HG03108 (cell line): ENCODE measurements around the gene FLNB.

Experiments
- ATAC-seq: cut with Tn5 transposase; IDR thresholded peaks from one replicate; pipeline ENCODE4 v1.9.1; 2021; ENCODE audit warnings: moderate library complexity; ENCODE audit not compliant: unreplicated experiment

FLNB gene

DNA sequence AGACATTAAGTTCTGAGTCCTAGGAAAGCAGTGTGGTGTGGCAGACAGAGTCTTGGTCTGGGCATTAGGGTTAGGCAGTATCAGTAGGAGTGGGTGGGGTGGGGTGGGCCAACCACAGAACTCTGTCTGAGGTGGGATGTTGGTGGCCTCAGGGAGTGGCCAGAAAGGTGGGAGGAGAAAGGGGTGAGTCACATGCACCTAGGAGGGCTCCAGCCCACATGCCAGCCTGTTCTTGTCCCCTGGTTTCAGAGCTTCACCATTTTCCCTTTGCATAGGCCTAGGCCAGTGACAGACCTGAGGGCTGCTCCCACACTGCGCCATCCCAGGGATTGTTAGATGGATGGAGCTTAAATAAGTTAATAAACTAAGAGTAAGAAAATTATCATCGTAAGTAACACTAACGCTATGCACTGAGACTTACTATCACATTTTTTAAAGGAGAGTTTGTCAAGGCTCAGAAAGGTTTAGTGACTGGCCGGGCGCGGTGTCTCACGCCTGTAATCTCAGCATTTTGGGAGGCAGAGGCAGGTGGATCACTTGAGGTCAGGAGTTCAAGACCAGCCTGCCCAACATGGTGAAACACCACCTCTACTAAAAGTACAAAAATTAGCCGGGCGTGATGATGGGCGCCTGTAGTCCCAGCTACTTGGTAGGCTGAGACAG, 168.7 kb downstream of the FLNB start:
- ATAC-seq, result no peak

GRCh38 chr3:58177747-58178527, 169.7 kb downstream of the FLNB start:
- peak; percentile 78 for ATAC-seq

DNA sequence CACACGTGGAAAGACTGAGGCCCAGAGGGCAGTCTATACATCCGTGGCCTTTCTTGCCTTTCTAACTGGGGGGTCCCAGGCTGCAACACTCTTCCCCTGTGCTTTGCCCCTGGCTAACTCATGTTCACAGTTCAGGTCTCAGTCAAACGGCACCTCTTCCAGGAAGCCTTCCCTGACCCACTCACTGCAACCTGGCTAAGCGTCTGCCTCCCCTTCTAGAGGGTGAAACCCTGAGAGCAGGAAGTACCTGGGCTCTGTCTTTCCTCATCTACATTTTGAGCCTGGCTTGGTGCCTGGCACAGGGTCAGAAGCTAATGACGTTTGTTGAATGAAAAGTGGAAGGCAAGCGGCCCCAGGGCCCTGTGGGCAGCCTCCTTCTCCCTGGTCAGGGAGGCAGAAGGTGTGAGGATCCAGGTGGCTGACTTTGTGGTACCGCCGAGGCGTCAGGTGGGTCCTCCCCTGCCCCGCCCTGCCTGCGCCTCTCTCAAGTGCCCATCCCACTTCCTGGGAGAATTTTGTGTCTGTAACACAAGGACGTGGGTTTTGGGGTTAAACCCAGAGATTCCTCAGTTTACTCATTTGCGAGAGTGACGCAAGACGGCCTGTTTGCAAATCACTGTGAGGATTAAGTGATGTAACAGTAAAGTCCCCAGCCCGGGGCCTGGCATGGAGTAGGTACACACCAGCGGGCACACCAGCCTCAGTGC, 170.5 kb downstream of the FLNB start:
- ATAC-seq, result no peak

DNA sequence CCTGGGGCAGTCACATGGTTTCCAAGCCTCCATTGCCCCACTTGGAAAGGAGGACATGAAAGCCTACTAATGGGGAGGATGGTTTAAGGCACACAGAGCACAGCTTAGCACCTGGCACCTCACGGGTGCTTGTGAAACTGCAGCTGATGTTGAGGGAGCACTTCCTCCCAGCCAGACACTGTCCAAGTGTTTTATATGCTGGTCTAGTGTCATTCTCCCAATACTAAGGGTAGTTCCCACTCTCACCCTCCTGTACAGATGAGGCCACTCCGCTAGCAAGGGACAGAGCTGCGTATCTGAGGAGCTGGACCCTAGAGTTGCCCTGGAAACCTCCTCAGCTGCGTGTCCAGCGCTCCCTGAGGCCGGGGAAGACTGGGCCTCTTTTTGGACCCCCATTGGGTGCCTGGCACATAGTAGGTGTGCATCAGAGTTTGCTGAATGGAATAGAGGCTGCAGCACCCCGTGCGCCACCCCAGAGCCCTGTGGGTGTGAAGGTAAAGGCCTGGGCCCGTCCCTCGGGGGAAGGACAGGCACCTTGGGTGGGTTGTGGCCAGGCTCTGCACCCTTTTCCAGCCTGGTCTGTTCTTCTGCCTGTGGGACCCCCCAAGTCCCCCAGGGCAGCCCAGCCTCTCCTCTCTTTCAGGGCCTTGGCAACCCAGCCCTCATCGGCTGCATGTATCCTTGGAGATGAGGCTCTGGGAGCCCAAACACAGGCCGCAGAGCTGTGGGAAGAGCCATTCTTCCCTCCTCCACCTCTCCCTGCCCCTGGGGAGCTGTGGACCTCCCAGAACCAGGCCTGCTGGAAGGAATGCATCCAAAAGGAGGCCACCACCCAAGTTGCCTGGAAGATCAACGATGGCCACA, 171.2 kb downstream of the FLNB start:
- ATAC-seq, result no peak

DNA sequence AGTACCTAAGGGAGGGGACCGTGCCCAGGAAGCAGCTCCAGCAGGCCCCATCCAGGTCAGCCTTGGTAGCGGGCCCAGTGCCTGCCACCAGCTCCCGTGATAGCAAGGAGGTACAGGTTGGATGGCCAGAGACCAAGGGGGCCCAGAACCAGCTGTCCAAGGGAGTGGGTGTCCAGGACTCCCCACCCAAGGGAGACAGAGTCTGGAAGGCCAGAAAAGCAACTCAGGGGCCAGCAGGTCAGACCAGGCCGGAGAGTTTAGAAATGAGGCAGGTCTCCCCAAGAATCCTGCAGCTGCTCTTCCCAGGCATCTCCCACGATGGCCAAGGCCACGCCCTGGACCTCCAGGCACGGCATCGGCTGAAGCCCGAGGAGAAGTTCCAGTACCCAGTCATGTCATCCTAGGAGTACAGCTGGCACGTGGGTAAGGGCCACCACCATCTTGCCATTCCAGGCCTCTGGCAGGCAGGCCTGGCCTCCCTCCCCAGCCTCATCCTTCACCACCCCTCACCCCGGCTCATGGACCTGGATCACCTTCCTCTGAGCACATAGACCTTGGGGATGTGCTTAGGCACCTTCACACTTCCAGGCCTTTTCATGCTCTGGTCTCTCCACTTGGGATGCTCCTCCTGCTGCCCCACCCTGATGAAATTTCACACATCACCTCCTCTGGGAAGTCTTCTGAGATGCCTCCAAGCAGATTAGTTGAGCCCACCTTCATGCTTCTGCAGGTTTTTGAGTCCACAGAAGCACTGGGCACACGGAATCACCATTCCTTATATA, 172.1 kb downstream of the FLNB start:
- no peak for ATAC-seq

GRCh38 chr3:58180940-58181587, 172.8 kb downstream of the FLNB start:
- ATAC-seq, result no peak

- ATAC-seq, result no peak
Measured at GRCh38 chr3:58183221-58183620, 175.0 kb downstream of the FLNB start.

DNA sequence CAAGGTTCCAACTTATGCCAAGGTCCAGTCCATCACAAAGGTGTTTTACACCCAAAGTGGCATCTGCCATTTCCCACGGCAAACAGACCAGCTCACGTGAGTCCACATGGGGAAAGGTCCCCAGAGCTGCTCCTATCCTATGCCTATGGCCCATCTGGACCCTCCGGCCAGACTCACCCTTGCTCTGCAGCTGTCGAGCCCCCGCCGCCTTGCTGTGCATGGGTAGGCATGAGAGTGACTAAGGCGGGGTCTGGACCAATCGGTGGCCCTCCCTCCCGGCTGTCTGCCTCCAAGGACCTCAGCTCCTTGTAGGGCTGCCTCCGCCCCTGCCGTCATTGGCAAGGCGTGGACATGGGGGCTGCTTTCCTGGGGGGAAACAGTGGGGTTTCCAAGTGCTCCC, 175.7 kb downstream of the FLNB start:
- ATAC-seq, result no peak

- no peak for ATAC-seq
Measured at GRCh38 chr3:58184309-58184981, 176.2 kb downstream of the FLNB start.

DNA sequence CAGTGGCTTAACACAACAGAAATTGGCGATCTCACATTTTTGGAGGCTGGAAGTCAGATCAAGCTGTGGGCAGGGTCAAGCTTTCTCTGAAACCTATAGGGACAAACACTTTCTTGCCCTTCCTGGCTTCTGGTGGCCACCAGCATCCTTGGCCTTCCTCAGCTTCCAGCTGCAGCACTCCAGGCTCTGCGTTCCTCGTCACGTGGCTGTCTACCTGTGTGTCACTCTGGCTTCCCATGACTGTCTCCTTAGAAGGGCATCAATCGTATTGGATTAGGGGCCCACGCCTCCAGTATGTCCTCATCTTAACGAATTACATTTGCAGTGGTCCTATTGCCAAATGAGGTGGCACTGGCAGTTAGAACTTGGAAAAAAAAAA, 176.7 kb downstream of the FLNB start:
- no peak for ATAC-seq

DNA sequence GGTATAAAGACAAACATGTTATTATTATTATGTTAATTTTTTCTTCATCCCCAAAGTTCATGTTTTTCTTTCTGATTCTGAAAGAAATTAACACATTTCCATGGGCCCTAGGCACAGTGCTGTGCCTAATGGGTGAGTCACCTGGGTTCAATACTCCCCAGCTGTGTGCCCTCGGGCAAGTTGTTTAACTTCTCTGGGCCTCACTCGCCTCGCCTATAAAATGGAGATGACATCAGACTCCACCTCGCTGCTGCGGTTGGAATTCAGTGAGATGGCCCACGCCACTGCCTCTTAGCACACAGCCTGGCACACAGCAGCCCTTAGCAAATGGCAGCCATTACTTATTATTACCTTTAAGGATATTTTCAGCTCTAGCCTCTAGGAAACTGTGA, 179.9 kb downstream of the FLNB start:
- ATAC-seq, result no peak

GRCh38 chr3:58188921-58189451, 180.8 kb downstream of the FLNB start:
- ATAC-seq, result no peak

DNA sequence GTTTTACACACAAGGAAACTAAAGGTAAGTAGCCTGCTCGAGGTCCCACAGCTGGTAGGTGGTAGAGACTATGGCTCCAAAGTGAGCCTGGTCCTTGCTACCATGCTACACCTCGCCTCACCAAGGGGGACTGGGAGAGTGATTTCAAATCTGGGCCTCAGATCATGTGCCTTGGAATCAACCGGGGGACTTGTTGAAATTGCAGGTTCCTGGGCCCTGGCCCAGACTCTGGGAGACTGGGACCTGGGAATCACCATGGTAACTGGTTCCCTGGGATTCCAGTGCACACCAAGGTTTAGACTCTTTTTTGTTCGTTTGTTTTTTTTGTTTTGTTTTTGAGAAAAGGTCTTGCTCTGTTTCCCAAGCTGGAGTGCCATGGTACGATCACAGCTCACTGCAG, 181.5 kb downstream of the FLNB start:
- no peak for ATAC-seq

DNA sequence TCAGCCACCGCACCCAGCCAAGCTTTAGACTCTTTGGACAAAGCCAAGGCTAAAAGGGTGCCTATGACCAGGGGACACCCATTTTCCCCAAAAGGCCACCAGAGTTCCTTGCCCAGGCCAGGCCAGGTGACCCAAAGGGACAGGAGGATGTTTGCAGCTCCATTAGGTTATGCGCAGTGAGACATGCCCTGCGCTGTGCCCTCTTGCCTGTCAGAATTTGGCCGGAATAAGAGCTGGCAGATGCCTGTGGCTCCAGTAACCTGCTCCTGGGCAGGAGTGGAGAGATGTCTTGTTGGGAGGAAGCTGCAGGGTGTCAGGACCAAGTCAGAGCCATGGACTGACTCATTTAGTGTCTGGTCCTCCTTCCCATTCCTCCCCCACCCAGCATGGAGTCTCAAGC, 182.1 kb downstream of the FLNB start:
- ATAC-seq, result no peak

- ATAC-seq, result no peak
Measured at GRCh38 chr3:58190882-58191281, 182.7 kb downstream of the FLNB start.

DNA sequence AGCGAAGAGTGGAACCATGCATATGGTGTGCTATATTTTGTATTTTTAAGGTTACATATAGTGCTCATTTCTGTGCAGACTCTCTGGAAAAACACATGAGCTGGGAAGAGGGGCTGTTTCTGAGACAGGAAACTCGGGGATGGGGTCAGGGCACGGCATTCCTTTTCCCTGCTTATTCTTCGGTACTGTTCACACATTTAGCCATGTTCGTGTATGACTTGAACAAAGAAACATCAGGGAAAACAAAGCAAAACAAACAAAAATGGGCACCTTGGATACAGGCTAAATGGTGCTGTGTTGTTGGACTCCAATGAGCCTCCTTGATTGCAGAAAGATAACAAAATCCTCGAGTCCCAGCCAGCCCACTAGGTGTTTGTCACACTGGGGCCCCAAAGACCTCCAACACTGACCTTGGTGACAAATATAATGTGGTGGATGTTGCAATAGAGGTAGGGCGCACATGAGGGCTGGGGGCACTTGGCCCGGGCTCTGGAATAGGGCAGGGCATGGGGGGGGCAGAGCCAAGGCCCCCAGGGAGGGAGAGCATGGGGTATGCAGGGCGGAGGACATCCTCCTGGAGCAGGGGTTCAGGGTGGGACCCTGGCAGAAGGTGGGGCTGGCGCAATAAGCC, 183.3 kb downstream of the FLNB start:
- ATAC-seq, result no peak

DNA sequence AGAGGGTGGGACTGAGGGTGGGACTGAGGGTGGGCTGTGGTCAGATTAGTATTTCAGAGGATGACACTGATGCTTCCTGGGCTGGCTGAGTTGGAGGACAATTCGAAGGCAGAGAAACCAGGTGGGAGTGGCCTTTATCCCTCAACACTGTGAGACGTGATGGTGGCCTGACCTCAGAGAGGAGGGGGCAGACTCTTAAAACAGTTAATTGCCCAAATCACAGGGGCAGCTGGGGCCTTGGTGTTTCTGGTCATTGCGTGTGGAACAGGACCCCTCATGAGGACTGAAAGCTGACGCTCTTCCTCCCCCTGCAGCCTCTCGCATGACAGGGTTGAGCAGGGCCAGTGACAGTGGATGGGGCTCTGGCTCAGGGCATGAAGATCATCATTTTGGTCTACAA, 183.8 kb downstream of the FLNB start:
- ATAC-seq, result no peak

DNA sequence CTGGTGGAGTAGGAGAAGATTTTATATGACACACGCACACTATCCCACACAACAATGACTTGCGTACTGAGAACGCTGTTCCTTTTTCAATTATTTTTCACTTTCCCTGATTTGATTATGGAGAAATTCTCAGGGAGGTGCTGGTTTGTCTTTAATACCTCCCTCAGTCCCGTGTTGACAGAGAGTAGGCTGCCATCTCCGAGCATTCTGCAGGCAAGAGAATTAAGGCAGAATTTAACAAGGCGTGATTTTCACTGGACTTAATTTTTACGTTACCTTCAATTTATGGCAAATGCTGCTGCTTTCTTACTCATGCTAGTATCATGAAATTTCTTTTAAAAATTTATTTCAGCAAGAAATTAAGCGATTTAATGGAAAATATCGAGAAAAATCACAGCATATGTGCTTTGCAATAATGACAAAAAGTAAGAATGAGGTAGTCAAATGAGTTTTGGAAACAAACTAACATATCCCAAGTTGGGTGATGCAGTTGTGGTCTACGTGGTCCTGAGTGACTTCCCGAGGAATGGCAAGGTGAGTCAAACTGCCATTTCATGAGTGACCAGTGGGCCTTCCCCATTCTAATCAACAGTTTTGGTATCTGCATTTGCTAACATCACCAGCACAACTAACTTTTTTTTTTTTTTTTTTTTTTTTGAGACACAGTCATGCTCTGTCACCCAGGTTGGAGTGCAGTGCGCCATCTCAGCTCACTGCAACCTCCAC, 185.6 kb downstream of the FLNB start:
- ATAC-seq, result no peak
